Sigmoid colon (tissue), 4 donors: ENCODE results near the gene ZNF646.

Experiments
- CTCF ChIP-seq, 4 experiments: fragments of 450-650 bp in 3 of 4; fragments of 200-600 bp in 1 of 4; IDR thresholded peaks; one replicate each; pipeline ENCODE4 v1.5.1; 2016 to 2019; ENCODE audit warnings: antibody characterized with exemption in 4 of 4, mild to moderate bottlenecking in 3 of 4, moderate library complexity in 2 of 4
- POLR2AphosphoS5 ChIP-seq, 4 donors: sonication (generic); formaldehyde crosslinking; IDR thresholded peaks; one replicate each; pipeline ENCODE4 v1.6.1; 2017; ENCODE audit warnings: antibody characterized with exemption in 4 of 4

- TF ChIP-seq CTCF (IDR thresholded peaks at IDR 0.05) (no peak), POLR2AphosphoS5 (IDR thresholded peaks at IDR 0.05) (no peak)
Observed at GRCh38 chr16:31064882-31065461, 9.2 kb upstream of the ZNF646 start.
